NCI-H1436 (cell line): Measurements from ENCODE around the gene FADS1.
A peak's percentile ranks its signal among the peaks of the same experiment; 100 is the strongest.

Experiments
- DNase-seq: peaks from one replicate; lab custom pipeline; 2025; lab: John Stamatoyannopoulos, UW

FADS1 gene

GRCh38 chr11:61795459-61795858 lies 21.3 kb downstream of the FADS1 start:
- no peak for DNase-seq

DNA sequence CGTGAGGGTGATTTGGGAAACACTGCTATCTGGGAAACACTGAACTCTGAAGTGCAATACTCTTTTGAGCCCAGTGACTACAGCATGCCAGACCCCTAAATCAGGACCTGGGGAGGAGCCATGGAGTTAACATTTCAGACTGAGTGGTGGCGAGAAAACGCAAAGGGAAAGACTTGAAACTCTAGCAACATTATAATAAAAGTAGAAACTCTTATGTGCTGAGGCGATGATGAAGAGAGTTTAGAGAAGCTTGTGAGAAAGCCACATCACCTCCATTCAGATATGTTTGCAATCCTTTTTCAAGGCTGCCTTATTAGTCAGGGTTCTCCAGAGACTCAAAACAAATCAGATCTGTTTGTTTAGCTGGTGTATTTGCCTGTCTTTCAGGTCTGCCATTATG lies 22.2 kb downstream of the FADS1 start:
- no peak for DNase-seq

GRCh38 chr11:61793829-61794204 lies 23.0 kb downstream of the FADS1 start:
- no peak for DNase-seq

GRCh38 chr11:61793083-61793828 lies 23.5 kb downstream of the FADS1 start:
- no peak for DNase-seq

- DNase-seq: peak; percentile 91
Observed at GRCh38 chr11:61792310-61793082, 24.3 kb downstream of the FADS1 start, which contains the start of the genes FEN1 and TMEM258. Gene FEN1, plus strand, starts transcription at chr11:61792911. Its CDS starts 2,451 bp downstream, at chr11:61795362. Gene TMEM258, minus strand, starts transcription at chr11:61792599. Its CDS starts 41 bp downstream, at chr11:61792558.

- DNase-seq: peak; percentile 61
Observed at GRCh38 chr11:61791737-61792309, 25.0 kb downstream of the FADS1 start.

GRCh38 chr11:61787928-61788491 lies 28.8 kb downstream of the FADS1 start:
- peak; percentile 39 for DNase-seq

- no peak for DNase-seq
Observed at GRCh38 chr11:61785837-61786402, 30.9 kb downstream of the FADS1 start.

DNA sequence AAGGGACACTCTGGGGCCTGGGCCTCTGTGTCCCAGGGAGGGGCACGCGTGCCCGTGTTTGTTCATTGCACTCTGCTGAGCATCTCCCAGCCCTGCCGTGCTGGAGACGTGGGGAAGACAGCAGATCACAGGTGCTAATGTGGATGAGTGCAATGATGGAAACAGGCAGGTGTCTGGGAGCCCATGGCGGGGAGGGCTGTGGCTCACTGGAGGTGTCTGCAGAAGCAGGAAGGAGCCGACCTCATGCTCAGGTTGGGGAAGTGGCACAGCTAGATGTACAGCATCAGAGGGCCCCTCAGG lies 32.3 kb downstream of the FADS1 start:
- no peak for DNase-seq

DNA sequence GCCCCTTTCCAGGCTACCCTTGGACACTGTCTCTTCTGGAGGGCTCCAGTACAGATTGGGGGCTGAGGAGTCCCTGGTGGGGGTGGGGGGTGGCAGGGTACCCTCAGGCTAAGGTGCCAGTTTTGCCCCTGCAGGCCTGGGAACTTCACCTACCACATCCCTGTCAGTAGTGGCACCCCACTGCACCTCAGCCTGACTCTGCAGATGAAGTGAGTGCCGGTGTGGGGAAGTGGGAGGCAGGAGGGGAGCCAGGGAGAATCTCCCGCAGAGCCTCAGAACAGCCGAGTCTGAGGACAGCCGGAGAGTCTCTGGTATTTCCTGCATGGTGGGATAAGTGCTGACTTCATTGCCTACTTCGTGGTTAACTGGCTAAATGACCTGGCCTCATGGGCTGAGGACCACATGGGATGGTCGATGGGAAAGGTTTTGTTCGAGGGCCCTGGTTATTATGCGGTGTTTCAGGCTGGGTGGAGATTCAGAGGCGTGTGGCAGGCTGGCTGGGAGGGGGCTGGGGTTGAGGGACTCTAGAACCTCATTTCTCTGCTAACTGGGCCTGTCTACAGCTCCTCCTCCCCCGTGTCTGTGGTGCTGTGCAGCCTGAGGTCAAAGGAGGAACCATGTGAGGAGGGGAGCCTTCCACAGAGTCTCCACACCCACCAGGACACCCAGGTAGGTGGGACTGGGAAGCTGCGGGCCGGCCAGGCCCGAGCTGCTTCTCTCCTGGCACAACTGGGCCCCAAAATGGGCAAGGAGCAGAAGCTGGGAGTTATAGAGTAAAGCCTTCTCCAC lies 32.9 kb downstream of the FADS1 start:
- no peak for DNase-seq

DNA sequence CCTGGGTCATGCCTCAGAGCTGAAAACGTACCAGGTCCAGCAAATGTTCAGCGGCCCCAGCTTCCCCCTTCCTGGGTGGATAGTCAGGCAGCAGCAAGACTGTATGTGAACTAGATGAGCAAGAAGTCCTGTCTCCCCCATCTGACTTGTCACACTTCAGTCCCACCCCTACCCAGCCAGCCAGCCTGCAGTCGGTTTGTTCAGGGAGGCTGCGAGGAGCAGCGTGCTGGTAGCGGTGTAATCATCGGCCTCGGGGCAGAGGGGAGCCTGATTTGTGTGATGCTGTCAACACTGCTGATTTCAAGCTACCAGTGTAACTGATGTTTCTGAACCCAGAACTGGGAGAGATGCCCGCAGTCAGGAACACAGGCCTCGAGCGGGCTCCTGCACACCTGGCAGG lies 34.0 kb downstream of the FADS1 start:
- DNase-seq: no peak

DNA sequence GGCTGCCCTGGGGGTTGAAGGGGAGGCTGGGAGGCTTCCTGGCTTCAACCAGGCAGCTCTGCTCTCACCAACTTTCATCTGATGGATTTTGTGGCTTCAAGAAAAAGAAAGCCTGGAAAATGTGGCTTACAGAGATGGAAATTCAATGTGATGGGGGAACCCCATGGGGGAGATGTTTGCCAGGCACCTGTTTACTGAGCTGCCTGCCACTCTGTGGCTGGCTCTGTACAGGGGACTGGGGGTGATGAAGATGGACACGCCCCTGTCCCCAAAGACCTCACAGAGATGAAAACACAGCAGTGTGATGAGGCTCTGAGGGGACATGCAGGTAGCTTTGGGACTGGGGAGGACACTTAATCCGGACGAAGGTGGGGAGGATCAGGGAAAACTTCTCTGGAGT lies 34.5 kb downstream of the FADS1 start:
- no peak for DNase-seq

DNA sequence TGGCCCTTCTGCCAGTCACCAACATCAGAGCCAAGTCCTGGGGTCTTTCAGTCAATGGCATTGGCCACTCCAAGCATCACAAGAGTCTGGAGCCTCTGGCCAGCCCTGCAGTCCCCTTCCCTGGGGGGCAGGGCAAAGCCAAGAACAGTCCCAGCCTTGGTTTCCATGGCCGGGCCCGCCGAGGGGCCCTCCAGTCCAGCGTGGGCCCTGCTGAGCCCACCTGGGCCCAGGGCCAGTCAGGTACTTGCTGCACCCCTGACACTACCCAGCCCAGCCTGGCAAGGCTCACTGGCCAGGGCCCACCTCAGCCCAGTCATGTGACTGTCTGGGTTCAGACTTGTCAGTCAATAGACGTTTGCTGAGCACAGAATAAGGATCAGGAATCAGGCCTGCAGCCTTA lies 35.2 kb downstream of the FADS1 start:
- no peak for DNase-seq

- DNase-seq: no peak
Observed at GRCh38 chr11:61780581-61781162, 36.1 kb downstream of the FADS1 start.

GRCh38 chr11:61779666-61780525 lies 36.9 kb downstream of the FADS1 start:
- DNase-seq: no peak

DNA sequence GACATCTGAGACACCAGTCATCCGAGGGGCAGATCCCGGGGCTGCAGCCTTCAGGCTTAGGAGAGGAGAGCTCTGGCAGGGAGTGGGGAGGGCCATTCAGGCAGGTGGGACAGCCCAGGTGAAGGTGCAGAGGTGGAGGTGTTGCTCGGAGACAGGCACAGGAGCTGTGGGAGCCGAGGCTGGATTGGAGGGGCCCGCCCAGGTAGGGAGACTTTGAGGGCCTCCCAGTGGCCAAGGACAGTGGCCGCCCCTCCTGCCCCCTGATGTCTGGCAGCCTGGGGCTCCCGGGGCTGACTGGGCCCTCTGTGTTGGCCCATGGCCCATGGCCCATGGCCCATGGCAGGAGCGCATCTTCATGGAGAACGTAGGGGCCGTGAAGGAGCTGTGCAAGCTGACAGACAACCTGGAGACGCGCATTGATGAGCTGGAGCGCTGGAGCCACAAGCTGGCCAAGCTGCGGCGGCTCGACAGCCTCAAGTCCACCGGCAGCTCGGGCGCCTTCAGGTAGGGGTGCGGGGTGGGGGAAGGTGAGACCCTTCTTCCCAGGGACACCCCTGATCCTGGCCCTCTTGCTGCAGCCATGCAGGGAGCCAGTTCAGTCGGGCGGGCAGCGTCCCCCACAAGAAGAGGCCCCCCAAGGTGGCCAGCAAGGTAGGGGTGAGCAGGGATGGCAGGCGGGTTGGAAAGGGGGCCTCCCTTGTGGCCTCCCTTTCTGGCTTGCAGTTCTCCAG lies 37.7 kb downstream of the FADS1 start:
- DNase-seq: no peak

DNA sequence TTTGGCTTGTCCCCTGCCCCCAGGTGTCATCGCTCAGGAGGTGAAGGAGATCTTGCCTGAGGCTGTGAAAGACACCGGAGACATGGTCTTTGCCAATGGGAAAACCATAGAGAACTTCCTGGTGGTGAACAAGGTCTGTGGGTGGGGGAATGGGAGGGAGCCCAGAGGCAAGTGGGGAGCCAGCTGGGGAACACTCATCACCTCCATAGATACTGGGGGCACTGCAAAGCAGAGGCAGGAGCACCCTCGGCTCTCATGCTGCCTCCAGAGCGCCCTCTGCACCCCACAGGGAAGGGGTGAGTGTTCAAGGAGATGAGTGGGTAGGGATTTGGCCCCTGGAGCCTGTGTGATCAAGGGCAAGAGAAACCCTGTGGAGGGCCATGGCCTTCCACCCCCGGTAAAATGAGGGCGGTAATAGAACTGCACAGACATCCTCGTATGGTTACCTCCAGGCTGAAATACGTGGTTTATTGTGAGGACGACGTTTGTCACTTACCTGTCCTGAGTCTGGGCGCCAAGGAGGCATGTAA lies 38.4 kb downstream of the FADS1 start:
- no peak for DNase-seq

- no peak for DNase-seq
Observed at GRCh38 chr11:61777234-61778090, 39.3 kb downstream of the FADS1 start.
